ENCODE results near the gene LHFPL6. TPM values are rescaled to one million over a fixed set of nuclear protein-coding genes. Genes with fewer than 3 reads are reported as not detected.

The LHFPL6 gene
- total RNA-seq, 3 donors from 2014 or later (not counting 1 experiment from before 2014, with no cell fraction given): not detected

DNA sequence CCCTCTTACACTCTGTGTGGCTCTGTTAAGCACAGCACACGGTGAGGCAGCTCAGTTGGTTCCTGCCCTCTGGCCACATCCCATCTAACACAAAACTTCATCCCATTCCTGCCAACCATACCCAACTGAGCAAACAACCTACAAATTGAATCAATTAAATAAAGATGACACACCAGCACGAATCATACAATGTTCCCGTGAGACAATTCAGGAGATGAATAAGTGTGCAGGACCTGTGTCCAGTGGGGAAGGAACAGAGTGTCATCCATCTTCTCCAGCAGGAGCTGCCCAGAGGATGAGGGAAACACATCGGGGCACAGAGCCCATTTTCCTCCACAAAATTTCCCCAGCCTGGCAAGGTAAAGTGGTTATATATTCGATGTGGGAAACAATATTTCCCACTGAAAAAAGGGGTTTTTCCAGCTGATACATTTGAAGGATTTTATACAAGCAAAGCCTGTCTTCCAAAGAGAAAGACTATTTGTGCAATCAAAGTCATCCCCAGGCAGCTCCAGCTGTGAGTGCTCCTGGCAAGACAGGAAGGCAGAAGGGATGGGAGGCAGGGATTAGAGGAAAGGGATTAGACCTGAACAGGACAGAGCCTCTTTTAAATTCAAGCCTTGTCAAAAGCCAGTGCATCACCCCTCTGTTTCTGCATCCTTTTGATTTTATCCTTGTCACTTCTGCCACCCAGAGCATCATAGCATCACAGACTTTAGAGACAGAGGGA lies 240.2 kb downstream of the LHFPL6 start:
- intact Hi-C loops (cut with micrococcal nuclease): no loop called here
- Mint-ChIP-seq H3K4me3 (no peak overlapping the region), H3K9me3 (peaks cover 2 to 3% of the 10 kb centered on the region in 2 donors), H3K27ac (no peak overlapping the region), H3K27me3 (ENCODE audit: low read depth in 2 of 2) (no peaks in the 10 kb centered on the region), H3K4me1 (no peaks in the 10 kb centered on the region), H3K36me3 (no peaks in the 10 kb centered on the region)
- no peaks in the 10 kb centered on the region for H3K36me3 ChIP-seq (ENCODE audit: control insufficient read depth, insufficient read depth, low read length)
- DNase-seq (no peak), ATAC-seq (no peak)
- no peak overlapping the region for H3K27ac ChIP-seq (ENCODE audit: low read length)
- no peaks in the 10 kb centered on the region for H3K9me3 ChIP-seq (ENCODE audit: control insufficient read depth, insufficient read depth, low read length)
- no peaks in the 10 kb centered on the region for H3K27me3 ChIP-seq (ENCODE audit: control insufficient read depth, insufficient read depth, low read length)
- H3K4me3 ChIP-seq (ENCODE audit: low read length): no peak overlapping the region
- H3K4me1 ChIP-seq (ENCODE audit: control insufficient read depth, insufficient read depth, low read length): no peaks in the 10 kb centered on the region
- TF ChIP-seq, protein P1, sequence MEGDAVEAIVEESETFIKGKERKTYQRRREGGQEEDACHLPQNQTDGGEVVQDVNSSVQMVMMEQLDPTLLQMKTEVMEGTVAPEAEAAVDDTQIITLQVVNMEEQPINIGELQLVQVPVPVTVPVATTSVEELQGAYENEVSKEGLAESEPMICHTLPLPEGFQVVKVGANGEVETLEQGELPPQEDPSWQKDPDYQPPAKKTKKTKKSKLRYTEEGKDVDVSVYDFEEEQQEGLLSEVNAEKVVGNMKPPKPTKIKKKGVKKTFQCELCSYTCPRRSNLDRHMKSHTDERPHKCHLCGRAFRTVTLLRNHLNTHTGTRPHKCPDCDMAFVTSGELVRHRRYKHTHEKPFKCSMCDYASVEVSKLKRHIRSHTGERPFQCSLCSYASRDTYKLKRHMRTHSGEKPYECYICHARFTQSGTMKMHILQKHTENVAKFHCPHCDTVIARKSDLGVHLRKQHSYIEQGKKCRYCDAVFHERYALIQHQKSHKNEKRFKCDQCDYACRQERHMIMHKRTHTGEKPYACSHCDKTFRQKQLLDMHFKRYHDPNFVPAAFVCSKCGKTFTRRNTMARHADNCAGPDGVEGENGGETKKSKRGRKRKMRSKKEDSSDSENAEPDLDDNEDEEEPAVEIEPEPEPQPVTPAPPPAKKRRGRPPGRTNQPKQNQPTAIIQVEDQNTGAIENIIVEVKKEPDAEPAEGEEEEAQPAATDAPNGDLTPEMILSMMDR (IDR thresholded peaks at IDR 0.05): no peak
- WGBS (ENCODE audit: insufficient coverage): 67% methylated on average over 4 of the region's 5 CpGs

DNA sequence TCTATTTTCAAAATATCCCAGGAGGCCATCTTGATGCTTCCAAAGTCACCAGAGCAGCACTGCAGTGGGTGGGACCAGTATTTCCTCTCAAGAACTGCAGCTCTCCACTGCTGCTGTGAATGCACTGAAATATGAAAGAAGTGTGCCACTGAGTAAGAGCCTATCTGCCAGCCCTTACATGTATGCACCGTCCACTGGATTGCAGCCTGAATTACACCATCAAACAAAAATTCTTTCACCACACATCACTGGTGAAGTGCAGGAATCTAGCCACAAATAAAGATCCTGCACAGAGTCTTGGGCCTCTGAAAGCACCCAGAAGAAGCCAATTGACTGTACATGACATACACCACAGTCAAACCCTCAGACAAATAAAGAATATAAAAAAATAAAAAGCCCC lies 249.0 kb downstream of the LHFPL6 start:
- Histone ChIP-seq H3K4me1 (ENCODE audit: control insufficient read depth, insufficient read depth, low read length) (no peaks in the 10 kb centered on the region), H3K27ac (ENCODE audit: low read length) (no peak overlapping the region), H3K27me3 (ENCODE audit: control insufficient read depth, insufficient read depth, low read length) (no peaks in the 10 kb centered on the region), H3K36me3 (ENCODE audit: control insufficient read depth, insufficient read depth, low read length) (no peaks in the 10 kb centered on the region), H3K9me3 (ENCODE audit: control insufficient read depth, insufficient read depth, low read length) (peaks cover 2% of the 10 kb centered on the region), H3K4me3 (ENCODE audit: low read length) (no peak overlapping the region)
- H3K4me1 Mint-ChIP-seq: no peaks in the 10 kb centered on the region
- H3K9me3 Mint-ChIP-seq: peaks cover 0 to 9% of the 10 kb centered on the region in 2 donors
- no peak overlapping the region for H3K27ac Mint-ChIP-seq
- intact Hi-C loops (cut with micrococcal nuclease): no loop called here
- no peak overlapping the region for H3K4me3 Mint-ChIP-seq
- no peaks in the 10 kb centered on the region for H3K36me3 Mint-ChIP-seq
- ATAC-seq (no peak), DNase-seq (no peak)
- TF ChIP-seq, protein P1 (IDR thresholded peaks at IDR 0.05): no peak
- H3K27me3 Mint-ChIP-seq (ENCODE audit: low read depth in 2 of 2): no peaks in the 10 kb centered on the region
- WGBS (ENCODE audit: insufficient coverage): 95% methylated on average over 1 of the region's 1 CpG

DNA sequence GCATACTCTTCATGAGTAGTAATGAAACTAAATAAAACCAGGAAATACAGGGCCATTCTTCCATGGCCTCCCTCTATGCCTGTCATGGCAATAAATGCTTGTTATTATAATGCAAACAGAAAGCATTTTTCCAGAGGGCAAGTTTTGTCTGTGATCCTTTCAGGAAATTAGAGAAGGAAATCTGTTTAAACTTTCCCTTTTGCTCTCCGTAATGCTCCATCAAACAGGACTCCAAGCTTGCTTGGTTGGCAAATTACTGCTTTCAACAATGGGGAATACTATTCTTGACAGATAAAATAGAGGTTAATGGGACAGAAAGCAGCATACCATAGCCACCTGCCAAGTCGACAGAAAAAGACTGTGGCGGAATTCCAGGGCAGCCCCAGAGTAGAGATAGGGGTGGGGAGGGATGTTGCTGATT lies 252.5 kb downstream of the LHFPL6 start:
- ATAC-seq: no peak

More for the DNA sequence above, 252.5 kb downstream of the LHFPL6 start:
- intact Hi-C loops (cut with micrococcal nuclease): no loop called here
- no peaks in the 10 kb centered on the region for H3K36me3 Mint-ChIP-seq
- Histone ChIP-seq H3K4me3 (ENCODE audit: low read length) (no peak overlapping the region), H3K9me3 (ENCODE audit: control insufficient read depth, insufficient read depth, low read length) (peaks cover 2% of the 10 kb centered on the region), H3K27ac (ENCODE audit: low read length) (no peak overlapping the region), H3K27me3 (ENCODE audit: control insufficient read depth, insufficient read depth, low read length) (no peaks in the 10 kb centered on the region), H3K4me1 (ENCODE audit: control insufficient read depth, insufficient read depth, low read length) (no peaks in the 10 kb centered on the region), H3K36me3 (ENCODE audit: control insufficient read depth, insufficient read depth, low read length) (no peaks in the 10 kb centered on the region)
- WGBS (ENCODE audit: insufficient coverage): 75% methylated on average over 3 of the region's 3 CpGs
- H3K4me3 Mint-ChIP-seq: no peak overlapping the region
- H3K27me3 Mint-ChIP-seq (ENCODE audit: low read depth in 2 of 2): no peaks in the 10 kb centered on the region
- H3K9me3 Mint-ChIP-seq: peaks cover 5 to 9% of the 10 kb centered on the region in 2 donors
- TF ChIP-seq, protein P1 (IDR thresholded peaks at IDR 0.05): no peak
- no peaks in the 10 kb centered on the region for H3K4me1 Mint-ChIP-seq
- no peak overlapping the region for H3K27ac Mint-ChIP-seq
- no peak for DNase-seq

Measured in natural killer cell (primary cell).